Gastroesophageal sphincter (tissue), 3 donors: ENCODE data around the gene HS2ST1.

Experiments
- POLR2AphosphoS5 ChIP-seq: sonication (generic); formaldehyde crosslinking; IDR thresholded peaks from one replicate; pipeline ENCODE4 v1.6.1; 2017; ENCODE audit warnings: antibody characterized with exemption
- TF ChIP-seq, protein P1 (sequence below), 4 experiments: fragments of 200-600 bp in 2 of 4; fragments of 450-650 bp in 2 of 4; sonication (generic) in 1 of 4; IDR thresholded peaks; one replicate each; pipeline ENCODE4 v1.5.1; 2017 to 2019; ENCODE audit warnings: antibody characterized with exemption in 4 of 4, mild to moderate bottlenecking in 2 of 4, moderate library complexity in 2 of 4

DNA sequence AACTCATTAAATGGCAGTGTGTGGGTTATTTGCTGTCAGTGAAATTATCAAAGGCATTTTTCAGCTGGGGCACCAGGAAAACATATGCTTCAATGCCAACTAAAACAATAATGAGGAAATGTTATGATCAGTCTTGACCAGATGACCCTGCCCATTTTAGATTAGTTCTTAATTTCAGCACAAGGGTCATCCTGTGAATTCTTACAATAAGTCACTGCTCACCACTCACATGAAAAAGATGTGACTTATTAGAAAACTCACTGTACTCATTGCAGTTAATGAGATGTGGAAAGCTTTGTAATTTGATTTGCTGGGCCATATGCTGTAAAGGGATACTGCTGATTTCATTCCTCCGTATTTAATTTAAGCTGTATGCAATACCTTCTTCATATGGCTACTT is 235.7 kb downstream of the HS2ST1 start:
- TF ChIP-seq, protein P1, sequence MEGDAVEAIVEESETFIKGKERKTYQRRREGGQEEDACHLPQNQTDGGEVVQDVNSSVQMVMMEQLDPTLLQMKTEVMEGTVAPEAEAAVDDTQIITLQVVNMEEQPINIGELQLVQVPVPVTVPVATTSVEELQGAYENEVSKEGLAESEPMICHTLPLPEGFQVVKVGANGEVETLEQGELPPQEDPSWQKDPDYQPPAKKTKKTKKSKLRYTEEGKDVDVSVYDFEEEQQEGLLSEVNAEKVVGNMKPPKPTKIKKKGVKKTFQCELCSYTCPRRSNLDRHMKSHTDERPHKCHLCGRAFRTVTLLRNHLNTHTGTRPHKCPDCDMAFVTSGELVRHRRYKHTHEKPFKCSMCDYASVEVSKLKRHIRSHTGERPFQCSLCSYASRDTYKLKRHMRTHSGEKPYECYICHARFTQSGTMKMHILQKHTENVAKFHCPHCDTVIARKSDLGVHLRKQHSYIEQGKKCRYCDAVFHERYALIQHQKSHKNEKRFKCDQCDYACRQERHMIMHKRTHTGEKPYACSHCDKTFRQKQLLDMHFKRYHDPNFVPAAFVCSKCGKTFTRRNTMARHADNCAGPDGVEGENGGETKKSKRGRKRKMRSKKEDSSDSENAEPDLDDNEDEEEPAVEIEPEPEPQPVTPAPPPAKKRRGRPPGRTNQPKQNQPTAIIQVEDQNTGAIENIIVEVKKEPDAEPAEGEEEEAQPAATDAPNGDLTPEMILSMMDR (IDR thresholded peaks at IDR 0.05), result no peak
- TF ChIP-seq POLR2AphosphoS5, result no peak
